T-cell (primary cell): ENCODE results near the gene KMT2D. TPM values are rescaled to one million over a fixed set of nuclear protein-coding genes. Genes with fewer than 3 reads are reported as not detected.

Experiments used
- ATAC-seq, 4 experiments: fragments of 200-7000 bp in 3 of 4; fragments of 150-1000 bp in 1 of 4; cut with Tn5 transposase; replicated peaks in 1 of 4; 1 replicate in 3 of 4; 2 replicates in 1 of 4; pipeline ENCODE4 v1.10.0; 2021; ENCODE audit warnings: moderate library complexity in 3 of 4, mild to moderate bottlenecking in 2 of 4, moderate number of reproducible peaks in 1 of 4
- CTCF ChIA-PET, 2 donors: fragments of 300-600 bp; sonication (Branson Sonifier 250); formaldehyde crosslinking; loops; one replicate each; lab custom pipeline; 2022; ENCODE audit warnings: antibody characterized with exemption in 2 of 2; lab: Charles Lee
- POLR2A ChIA-PET, 2 donors: fragments of 300-600 bp; sonication (Branson Sonifier 250); formaldehyde crosslinking; loops; one replicate each; lab custom pipeline; 2022; ENCODE audit warnings: antibody characterized with exemption in 2 of 2; lab: Charles Lee
- DNase-seq, 35 experiments: peaks; one replicate each; pipeline versions ENCODE4 v3.0.0 to v3.0.0-alpha.2; 2013 to 2023
- H3K27ac ChIP-seq: one replicate; pipeline ENCODE4 v1.5.1; 2013; ENCODE audit warnings: low read length
- H3K27me3 ChIP-seq, 2 experiments: replicated peaks in 1 of 2; 1 replicate in 1 of 2; 2 replicates in 1 of 2; pipeline versions ENCODE4 v1.6.1 to v1.7.0; 2013; ENCODE audit warnings: low read length in 1 of 2, mixed read lengths in 1 of 2; ENCODE audit not compliant: control insufficient read depth in 2 of 2, insufficient read depth in 2 of 2; ENCODE audit errors: extremely low read depth in 1 of 2
- H3K36me3 ChIP-seq, 2 donors: 1 replicate in 1 of 2; 2 replicates in 1 of 2; pipeline versions ENCODE4 v1.6.1 to v1.7.0; 2013; ENCODE audit warnings: low read length in 1 of 2; ENCODE audit not compliant: control insufficient read depth in 2 of 2, insufficient read depth in 1 of 2; ENCODE audit errors: extremely low read depth in 1 of 2
- H3K4me1 ChIP-seq, 2 experiments: 1 replicate in 1 of 2; 2 replicates in 1 of 2; pipeline versions ENCODE4 v1.6.1 to v1.7.0; 2013; ENCODE audit warnings: low read length in 2 of 2, mixed read lengths in 1 of 2; ENCODE audit not compliant: insufficient read depth in 2 of 2, control insufficient read depth in 1 of 2; ENCODE audit errors: extremely low read depth in 1 of 2
- H3K4me3 ChIP-seq, 2 donors: 1 replicate in 1 of 2; 2 replicates in 1 of 2; pipeline versions ENCODE4 v1.5.1 to v1.7.0; 2013; ENCODE audit warnings: mild to moderate bottlenecking in 2 of 2, low read length in 1 of 2, moderate library complexity in 1 of 2; ENCODE audit not compliant: control insufficient read depth in 1 of 2; ENCODE audit errors: extremely low read depth in 1 of 2
- H3K9me3 ChIP-seq: 2 replicates; pipeline ENCODE4 v1.7.0; 2013
- H3K27ac Mint-ChIP-seq, 2 donors: one replicate each; pipeline ENCODE4 v1.8.0; 2020 to 2021; ENCODE audit warnings: mild to moderate bottlenecking in 2 of 2, mixed read lengths in 2 of 2
- H3K27me3 Mint-ChIP-seq, 2 donors: one replicate each; pipeline ENCODE4 v1.8.0; 2021 to 2022; ENCODE audit warnings: mixed read lengths in 2 of 2
- H3K36me3 Mint-ChIP-seq: one replicate; pipeline ENCODE4 v1.8.0; 2021; ENCODE audit warnings: mixed read lengths
- H3K4me1 Mint-ChIP-seq, 3 donors: one replicate each; pipeline ENCODE4 v1.8.0; 2020 to 2022; ENCODE audit warnings: mixed read lengths in 3 of 3, mild to moderate bottlenecking in 1 of 3
- H3K4me3 Mint-ChIP-seq, 3 donors: one replicate each; pipeline ENCODE4 v1.8.0; 2020 to 2022; ENCODE audit warnings: mild to moderate bottlenecking in 3 of 3, mixed read lengths in 3 of 3, moderate library complexity in 3 of 3
- H3K9me3 Mint-ChIP-seq, 3 donors: one replicate each; pipeline ENCODE4 v1.8.0; 2020 to 2022; ENCODE audit warnings: mixed read lengths in 3 of 3
- WGBS: methylation state at CpG from one replicate; pipeline ENCODE4 v1.1.5; 2013; ENCODE audit warnings: missing lambda C conversion rate; ENCODE audit not compliant: insufficient coverage; 5-methylcytosine and 5-hydroxymethylcytosine counted together
- total RNA-seq, 35 experiments: library from RNA in 6 of 35; stranded (reverse) in 6 of 35; fragments of 120-200 nt in 1 of 35; gene quantifications; one replicate each; pipeline versions ENCODE4 v1.2.1 to v1.2.4 and lab custom pipeline; 2013 to 2026

Gene KMT2D
- total RNA-seq, 5 donors from 2014 or later (not counting 1 experiment from before 2014, with no cell fraction given): 135 to 161 (median 152) TPM

DNA sequence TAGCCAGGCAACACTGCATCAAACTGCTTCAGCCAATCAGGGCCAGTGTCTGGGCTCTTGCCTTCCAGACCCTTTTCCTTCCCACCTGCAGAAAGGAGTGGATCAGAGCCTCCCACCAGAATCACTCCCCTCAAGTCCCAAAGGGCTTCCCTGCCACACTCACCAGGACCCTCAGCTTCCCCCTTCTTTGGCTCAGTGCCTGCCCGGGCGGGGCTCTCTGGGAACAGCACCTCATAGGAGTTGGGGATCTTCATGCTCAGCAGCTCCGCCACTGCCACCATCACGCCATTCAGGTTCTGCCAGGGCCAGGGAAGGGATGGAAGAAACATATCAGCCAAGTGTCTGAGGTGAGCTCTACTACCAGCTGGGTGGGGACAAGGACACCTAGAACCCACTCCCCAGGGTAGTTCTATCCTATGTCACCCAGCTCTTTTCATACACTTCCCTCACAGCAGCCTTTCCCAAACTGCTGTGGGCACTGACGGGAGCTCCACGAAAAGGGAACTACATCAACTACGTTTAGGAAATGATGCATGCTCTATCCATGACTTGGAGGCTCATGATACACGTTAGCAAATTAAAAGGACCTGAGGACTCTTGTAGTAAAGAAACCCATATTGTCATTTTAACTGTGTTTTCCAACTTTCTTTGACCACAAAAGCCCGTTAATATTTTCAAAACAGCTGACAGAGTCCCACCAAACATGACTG is 32.6 kb downstream of the KMT2D start:
- H3K4me1 Mint-ChIP-seq: no peaks in the 10 kb centered on the region
- POLR2A ChIA-PET: interaction anchor here in 1 of 2 donors (0.6 kb wide), 1 partner anchor 236 kb away, joined by 6 read pairs; no protein-coding TSS in a partner anchor
- no peak overlapping the region for H3K4me3 Mint-ChIP-seq
- Histone ChIP-seq H3K27ac (no peak overlapping the region), H3K4me3 (no peak overlapping the region), H3K4me1 (peaks cover 0 to 4% of the 10 kb centered on the region in 2 experiments), H3K36me3 (peaks cover 17 to 84% of the 10 kb centered on the region in 2 donors), H3K9me3 (no peaks in the 10 kb centered on the region), H3K27me3 (no peaks in the 10 kb centered on the region)
- CTCF ChIA-PET: interaction anchor here in 1 of 2 donors (1.0 kb wide), 1 partner anchor 8 kb away, joined by 3 read pairs; no protein-coding TSS in a partner anchor
- 98% methylated on average over 5 of the region's 9 CpGs for WGBS
- ATAC-seq (no peak), DNase-seq (no peak)
- peak overlapping the region in 1 of 2 donors; percentile 16 for H3K27ac Mint-ChIP-seq
- H3K36me3 Mint-ChIP-seq: peaks cover 36% of the 10 kb centered on the region
- H3K27me3 Mint-ChIP-seq: no peaks in the 10 kb centered on the region
- H3K9me3 Mint-ChIP-seq: no peaks in the 10 kb centered on the region

DNA sequence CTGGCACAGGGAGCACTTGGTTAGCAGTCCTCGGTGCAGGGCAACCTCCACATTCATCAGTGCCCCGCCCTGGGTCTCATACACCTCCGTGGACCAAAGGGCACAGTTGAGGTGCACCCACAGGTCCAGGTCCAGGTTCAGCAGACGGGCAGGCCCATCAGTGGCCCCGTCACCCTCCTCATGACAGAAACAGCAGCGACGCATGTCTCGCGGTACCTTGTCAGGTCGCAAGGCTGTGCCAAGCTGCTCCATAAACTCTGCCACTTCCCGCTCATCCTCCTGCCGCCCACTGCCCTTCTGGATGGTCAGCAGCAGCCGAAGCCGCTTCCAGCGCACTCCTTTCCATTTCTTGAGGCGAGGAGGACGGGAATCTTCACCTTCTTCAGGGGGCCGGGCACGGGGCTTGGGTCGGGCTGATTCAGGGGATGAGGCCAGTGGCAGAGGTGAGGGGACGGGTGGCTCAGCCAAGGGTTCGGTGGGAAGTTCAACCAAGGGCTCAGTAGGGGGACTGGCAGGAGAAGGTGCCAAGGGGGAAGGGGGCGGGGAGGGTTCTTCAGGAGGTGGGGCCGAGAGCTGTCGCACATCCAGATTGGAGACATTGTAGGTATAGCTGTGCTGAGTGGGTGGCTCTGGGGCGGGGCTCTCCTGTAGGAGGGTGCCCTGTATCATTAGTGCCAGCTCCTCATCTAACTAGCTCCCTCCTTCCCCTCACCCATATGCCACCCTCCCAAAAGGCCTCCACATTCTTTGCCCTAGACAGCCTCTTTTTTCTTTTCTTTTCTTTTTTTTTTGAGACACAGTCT is 33.7 kb downstream of the KMT2D start:
- no peak overlapping the region for H3K27ac Mint-ChIP-seq
- H3K4me3 ChIP-seq: no peak overlapping the region
- peaks cover 0 to 4% of the 10 kb centered on the region in 2 experiments for H3K4me1 ChIP-seq
- no peak for ATAC-seq
- no peaks in the 10 kb centered on the region for H3K9me3 Mint-ChIP-seq
- no peaks in the 10 kb centered on the region for H3K4me1 Mint-ChIP-seq
- no peaks in the 10 kb centered on the region for H3K27me3 Mint-ChIP-seq
- H3K27me3 ChIP-seq: no peaks in the 10 kb centered on the region
- POLR2A ChIA-PET: interaction anchor here in 1 of 2 donors (0.5 kb wide), 1 partner anchor 9 kb away, joined by 3 read pairs; no protein-coding TSS in a partner anchor
- DNase-seq: no peak
- H3K27ac ChIP-seq: no peak overlapping the region
- no peaks in the 10 kb centered on the region for H3K9me3 ChIP-seq
- peaks cover 23 to 84% of the 10 kb centered on the region in 2 donors for H3K36me3 ChIP-seq
- H3K36me3 Mint-ChIP-seq: peaks cover 46% of the 10 kb centered on the region
- H3K4me3 Mint-ChIP-seq: no peak overlapping the region
- CTCF ChIA-PET: no interaction called here
- WGBS: 97% methylated on average over 19 of the region's 26 CpGs

DNA sequence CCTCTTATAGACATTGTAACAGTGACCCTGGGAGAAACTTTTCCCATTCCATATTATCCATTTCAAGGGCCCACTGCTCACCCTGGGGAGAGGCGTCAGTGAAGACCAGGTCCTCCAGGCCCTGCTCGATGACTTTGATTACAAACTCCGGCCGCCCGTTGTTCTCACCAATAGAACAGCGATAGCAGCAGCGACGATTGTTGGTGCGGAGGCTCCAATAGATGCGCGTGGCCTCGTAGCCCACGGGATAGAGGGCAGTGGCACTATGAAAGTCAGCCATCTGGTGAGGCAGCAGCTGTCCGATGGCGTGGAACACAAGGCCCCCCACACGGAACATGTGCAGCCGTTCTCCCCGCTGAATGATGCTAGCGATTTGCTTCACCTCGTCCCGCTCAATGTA is 34.5 kb downstream of the KMT2D start:
- no peaks in the 10 kb centered on the region for H3K4me1 Mint-ChIP-seq

DNA sequence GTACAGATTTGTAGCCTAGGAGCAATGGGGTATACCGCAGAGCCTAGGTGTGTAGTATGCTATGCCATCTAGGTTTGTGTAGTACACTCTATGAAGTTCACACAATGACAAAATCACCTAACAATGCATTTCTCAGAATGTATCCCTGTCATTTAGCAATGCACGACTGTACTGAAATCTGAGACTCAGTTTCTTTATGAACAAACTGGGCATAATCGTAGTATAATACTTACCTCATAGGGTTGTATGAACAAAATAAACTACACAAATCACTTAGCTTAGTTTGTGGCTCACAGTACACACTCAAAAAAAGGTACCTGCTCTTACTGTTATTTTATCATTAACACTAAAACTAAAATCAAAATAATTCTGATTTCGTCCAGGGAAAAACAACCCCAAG is 35.1 kb downstream of the KMT2D start:
- no peaks in the 10 kb centered on the region for H3K27me3 ChIP-seq
- DNase-seq (no peak), ATAC-seq (no peak)
- no peaks in the 10 kb centered on the region for H3K9me3 ChIP-seq
- Mint-ChIP-seq H3K9me3 (no peaks in the 10 kb centered on the region), H3K27me3 (no peaks in the 10 kb centered on the region), H3K36me3 (peaks cover 50% of the 10 kb centered on the region), H3K4me1 (no peaks in the 10 kb centered on the region), H3K27ac (no peak overlapping the region), H3K4me3 (no peak overlapping the region)
- H3K36me3 ChIP-seq: peaks cover 20 to 85% of the 10 kb centered on the region in 2 donors
- H3K4me1 ChIP-seq: no peaks in the 10 kb centered on the region
- no peak overlapping the region for H3K4me3 ChIP-seq
- no peak overlapping the region for H3K27ac ChIP-seq
- CTCF ChIA-PET: no interaction called here
- WGBS: no CpG with 5 or more reads among the region's 4 CpGs
- POLR2A ChIA-PET: no interaction called here

More for the DNA sequence above, 34.5 kb downstream of the KMT2D start:
- ChIA-PET POLR2A (no interaction called here), CTCF (no interaction called here)
- H3K9me3 Mint-ChIP-seq: no peaks in the 10 kb centered on the region
- no peak overlapping the region for H3K4me3 Mint-ChIP-seq
- H3K27me3 Mint-ChIP-seq: no peaks in the 10 kb centered on the region
- Histone ChIP-seq H3K9me3 (no peaks in the 10 kb centered on the region), H3K36me3 (peaks cover 22 to 88% of the 10 kb centered on the region in 2 donors), H3K4me3 (no peak overlapping the region), H3K27me3 (no peaks in the 10 kb centered on the region), H3K4me1 (peaks cover 0 to 1% of the 10 kb centered on the region in 2 experiments), H3K27ac (no peak overlapping the region)
- ATAC-seq: no peak
- no peak for DNase-seq
- WGBS: 98% methylated on average over 21 of the region's 21 CpGs
- peaks cover 50% of the 10 kb centered on the region for H3K36me3 Mint-ChIP-seq
- no peak overlapping the region for H3K27ac Mint-ChIP-seq

DNA sequence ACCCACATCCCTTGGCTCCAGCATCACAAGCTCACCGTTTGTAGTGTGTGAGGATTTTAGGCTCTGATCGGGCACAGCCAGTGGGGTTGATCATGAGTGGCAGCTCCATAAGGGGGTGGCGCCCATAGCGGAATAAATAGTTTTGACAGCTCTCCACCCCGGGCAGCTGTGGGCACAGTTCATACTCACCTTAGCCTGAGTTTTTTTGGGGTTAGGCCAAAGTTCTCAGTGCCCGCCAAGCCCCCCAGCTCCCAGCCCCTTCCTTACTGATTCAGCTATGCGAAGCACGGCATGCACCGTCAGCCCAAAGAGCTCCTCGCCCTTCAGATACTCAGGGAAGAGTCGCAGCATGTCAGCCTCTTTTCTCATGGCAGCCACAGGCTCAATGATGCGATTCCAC is 36.1 kb downstream of the KMT2D start:
- Mint-ChIP-seq H3K4me1 (peaks cover 5 to 6% (median 5%) of the 10 kb centered on the region in 3 donors), H3K27me3 (no peaks in the 10 kb centered on the region), H3K9me3 (no peaks in the 10 kb centered on the region), H3K4me3 (no peak overlapping the region), H3K27ac (no peak overlapping the region), H3K36me3 (peaks cover 45% of the 10 kb centered on the region)
- 98% methylated on average over 10 of the region's 12 CpGs for WGBS
- POLR2A ChIA-PET: no interaction called here
- no peaks in the 10 kb centered on the region for H3K9me3 ChIP-seq
- peaks cover 3 to 5% of the 10 kb centered on the region in 2 experiments for H3K4me1 ChIP-seq
- H3K4me3 ChIP-seq: no peak overlapping the region
- peaks cover 20 to 82% of the 10 kb centered on the region in 2 donors for H3K36me3 ChIP-seq
- CTCF ChIA-PET: interaction anchor here (0.5 kb wide), 2 partner anchors 693 to 804 kb away, joined by 3 to 4 read pairs; no protein-coding TSS in a partner anchor
- no peaks in the 10 kb centered on the region for H3K27me3 ChIP-seq
- DNase-seq (no peak), ATAC-seq (no peak)
- H3K27ac ChIP-seq: no peak overlapping the region

DNA sequence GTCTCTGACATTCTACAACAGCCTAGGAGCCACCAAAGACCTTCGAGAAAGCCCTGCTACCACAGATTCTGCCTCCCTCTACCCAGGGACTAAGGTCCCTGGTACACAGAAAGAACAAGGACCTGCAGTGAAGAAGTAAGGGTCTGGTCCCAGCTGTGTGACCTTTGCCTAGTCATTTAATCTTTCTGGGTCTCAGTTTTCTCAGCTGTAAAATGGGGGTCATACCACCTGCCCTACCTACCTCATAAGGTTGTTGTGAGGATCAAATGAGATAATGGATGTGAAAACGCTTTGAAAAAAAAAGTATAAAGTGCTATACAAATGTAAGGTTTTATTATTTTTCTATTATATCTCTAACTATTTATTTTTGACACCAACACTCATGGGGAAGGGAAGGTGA is 36.8 kb downstream of the KMT2D start:
- Mint-ChIP-seq H3K36me3 (peaks cover 42% of the 10 kb centered on the region), H3K4me1 (peaks cover 10 to 11% (median 10%) of the 10 kb centered on the region in 3 donors), H3K9me3 (no peaks in the 10 kb centered on the region), H3K27ac (no peak overlapping the region), H3K4me3 (no peak overlapping the region), H3K27me3 (no peaks in the 10 kb centered on the region)
- H3K27ac ChIP-seq: no peak overlapping the region
- H3K36me3 ChIP-seq: peaks cover 20 to 75% of the 10 kb centered on the region in 2 donors
- ChIA-PET CTCF (interaction anchor here in 1 of 2 donors (0.7 kb wide), 1 partner anchor 96 kb away, joined by 3 read pairs; no protein-coding TSS in a partner anchor), POLR2A (no interaction called here)
- H3K27me3 ChIP-seq: no peaks in the 10 kb centered on the region
- DNase-seq (no peak), ATAC-seq (no peak)
- no peaks in the 10 kb centered on the region for H3K9me3 ChIP-seq
- no CpG with 5 or more reads among the region's 2 CpGs for WGBS
- H3K4me3 ChIP-seq: no peak overlapping the region
- H3K4me1 ChIP-seq: peaks cover 6 to 12% of the 10 kb centered on the region in 2 experiments
